22Rv1 (cell line): ENCODE data around the gene RARA.

Experiments used
- ZFX ChIP-seq: fragments of 450-650 bp; IDR thresholded peaks from 2 replicates; pipeline ENCODE4 v1.6.1; 2017; ENCODE audit warnings: antibody characterized with exemption, borderline replicate concordance
- TF ChIP-seq, protein P1 (sequence below): fragments of 450-650 bp; IDR thresholded peaks from 2 replicates; pipeline ENCODE4 v1.5.1; 2017; ENCODE audit warnings: mild to moderate bottlenecking

DNA sequence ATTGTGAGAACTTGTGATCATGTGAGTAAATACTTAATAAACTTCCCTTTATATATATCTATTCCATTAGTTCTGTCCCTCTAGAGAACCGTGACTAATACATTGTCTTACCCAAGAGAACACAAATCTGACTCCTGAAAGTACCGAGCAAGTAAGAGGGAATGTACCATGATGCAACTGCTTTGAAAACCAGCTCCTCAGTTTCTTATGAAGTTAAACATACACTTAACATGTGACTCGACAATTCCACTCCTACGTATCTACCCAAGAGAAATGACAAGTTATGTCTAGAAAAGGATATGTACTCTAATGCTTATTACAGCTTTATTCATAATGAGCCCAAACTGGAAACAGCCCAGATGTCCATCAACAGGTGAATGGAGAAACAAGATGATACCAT, 64.3 kb downstream of the RARA start:
- TF ChIP-seq, protein P1, sequence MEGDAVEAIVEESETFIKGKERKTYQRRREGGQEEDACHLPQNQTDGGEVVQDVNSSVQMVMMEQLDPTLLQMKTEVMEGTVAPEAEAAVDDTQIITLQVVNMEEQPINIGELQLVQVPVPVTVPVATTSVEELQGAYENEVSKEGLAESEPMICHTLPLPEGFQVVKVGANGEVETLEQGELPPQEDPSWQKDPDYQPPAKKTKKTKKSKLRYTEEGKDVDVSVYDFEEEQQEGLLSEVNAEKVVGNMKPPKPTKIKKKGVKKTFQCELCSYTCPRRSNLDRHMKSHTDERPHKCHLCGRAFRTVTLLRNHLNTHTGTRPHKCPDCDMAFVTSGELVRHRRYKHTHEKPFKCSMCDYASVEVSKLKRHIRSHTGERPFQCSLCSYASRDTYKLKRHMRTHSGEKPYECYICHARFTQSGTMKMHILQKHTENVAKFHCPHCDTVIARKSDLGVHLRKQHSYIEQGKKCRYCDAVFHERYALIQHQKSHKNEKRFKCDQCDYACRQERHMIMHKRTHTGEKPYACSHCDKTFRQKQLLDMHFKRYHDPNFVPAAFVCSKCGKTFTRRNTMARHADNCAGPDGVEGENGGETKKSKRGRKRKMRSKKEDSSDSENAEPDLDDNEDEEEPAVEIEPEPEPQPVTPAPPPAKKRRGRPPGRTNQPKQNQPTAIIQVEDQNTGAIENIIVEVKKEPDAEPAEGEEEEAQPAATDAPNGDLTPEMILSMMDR, result no peak
- no peak for TF ChIP-seq ZFX
